ENCODE measurements around the gene SIGMAR1.

Gene SIGMAR1

GRCh38 chr9:34633851-34634550 lies 3.6 kb downstream of the SIGMAR1 start:
- in situ Hi-C loops (cut with HindIII; ENCODE audit: low sequenced_read_pairs), result no loop called here
- peak; percentile 45 for DNase-seq (ENCODE audit: low read depth)

DNA sequence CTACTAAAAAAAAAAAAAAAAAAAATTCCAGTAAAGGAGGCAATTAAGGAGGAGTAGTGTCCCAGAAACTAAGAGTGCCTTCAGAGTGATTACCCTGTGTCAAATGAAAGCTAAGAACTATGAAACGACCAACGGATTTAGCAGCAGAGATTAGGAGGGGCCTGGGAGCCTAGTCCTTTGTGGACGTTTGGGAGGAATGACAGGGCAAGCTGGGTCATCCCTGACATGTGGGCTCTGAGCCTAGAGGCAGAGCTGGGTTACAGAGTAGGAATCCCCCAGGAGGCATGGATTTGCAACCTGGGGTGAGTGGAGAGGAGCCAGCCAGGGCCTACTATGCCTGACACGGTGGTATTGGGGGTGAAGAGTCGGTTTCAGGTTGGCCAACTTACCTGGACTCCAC lies 4.4 kb downstream of the SIGMAR1 start:
- no peak overlapping the region for H3K4me3 ChIP-seq (ENCODE audit: low read depth, low read length)
- in situ Hi-C loops (cut with HindIII; ENCODE audit: low sequenced_read_pairs), result no loop called here
- DNase-seq (ENCODE audit: low read depth), result no peak
- TF ChIP-seq, protein P1, sequence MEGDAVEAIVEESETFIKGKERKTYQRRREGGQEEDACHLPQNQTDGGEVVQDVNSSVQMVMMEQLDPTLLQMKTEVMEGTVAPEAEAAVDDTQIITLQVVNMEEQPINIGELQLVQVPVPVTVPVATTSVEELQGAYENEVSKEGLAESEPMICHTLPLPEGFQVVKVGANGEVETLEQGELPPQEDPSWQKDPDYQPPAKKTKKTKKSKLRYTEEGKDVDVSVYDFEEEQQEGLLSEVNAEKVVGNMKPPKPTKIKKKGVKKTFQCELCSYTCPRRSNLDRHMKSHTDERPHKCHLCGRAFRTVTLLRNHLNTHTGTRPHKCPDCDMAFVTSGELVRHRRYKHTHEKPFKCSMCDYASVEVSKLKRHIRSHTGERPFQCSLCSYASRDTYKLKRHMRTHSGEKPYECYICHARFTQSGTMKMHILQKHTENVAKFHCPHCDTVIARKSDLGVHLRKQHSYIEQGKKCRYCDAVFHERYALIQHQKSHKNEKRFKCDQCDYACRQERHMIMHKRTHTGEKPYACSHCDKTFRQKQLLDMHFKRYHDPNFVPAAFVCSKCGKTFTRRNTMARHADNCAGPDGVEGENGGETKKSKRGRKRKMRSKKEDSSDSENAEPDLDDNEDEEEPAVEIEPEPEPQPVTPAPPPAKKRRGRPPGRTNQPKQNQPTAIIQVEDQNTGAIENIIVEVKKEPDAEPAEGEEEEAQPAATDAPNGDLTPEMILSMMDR (IDR thresholded peaks at IDR 0.05; ENCODE audit: low read depth, low read length, missing control alignments), result no peak

More at GRCh38 chr9:34633851-34634550, 3.6 kb downstream of the SIGMAR1 start:
- TF ChIP-seq, protein P1 (IDR thresholded peaks at IDR 0.05; ENCODE audit: low read depth, low read length, missing control alignments), result peak; percentile 83
- H3K4me3 ChIP-seq (ENCODE audit: low read depth, low read length), result no peak overlapping the region

DNA sequence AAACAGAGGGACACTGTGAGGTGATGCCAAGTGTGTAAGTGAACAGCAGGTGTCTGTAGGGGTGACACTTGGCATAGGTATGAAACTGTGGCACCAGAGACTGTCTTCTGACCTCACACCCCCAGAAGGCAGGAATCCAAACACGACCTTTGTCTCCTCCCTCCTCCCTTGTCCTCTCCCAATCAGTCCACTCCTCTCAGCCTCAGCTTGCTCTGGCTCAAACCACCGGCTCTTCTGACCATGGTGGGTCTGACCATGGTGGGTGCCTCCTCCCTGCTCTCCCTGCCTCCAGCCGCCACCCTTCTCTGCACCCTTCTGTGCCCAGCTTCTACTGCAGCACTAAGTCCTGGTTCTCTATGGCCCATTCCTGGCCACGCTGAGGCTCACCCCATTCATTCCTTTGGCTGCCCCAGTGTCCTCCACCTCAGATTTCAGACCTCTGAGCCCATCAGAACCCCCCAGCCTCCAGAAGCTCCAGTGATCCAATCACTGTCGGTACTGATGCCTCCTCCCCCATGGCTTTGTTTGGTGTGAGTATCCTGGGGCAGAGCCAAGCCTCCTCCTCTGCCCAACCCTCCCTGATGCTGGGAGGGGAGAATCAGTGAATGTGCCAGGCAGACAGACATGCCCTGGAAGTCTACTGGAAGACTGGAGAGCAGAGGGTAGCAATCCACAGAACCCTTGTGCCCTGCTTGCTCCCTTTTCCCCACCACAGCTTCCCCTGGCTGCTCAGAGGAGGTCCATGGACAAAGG lies 7.0 kb downstream of the SIGMAR1 start:
- H3K4me3 ChIP-seq (ENCODE audit: low read depth, low read length), result no peak overlapping the region
- in situ Hi-C loops (cut with HindIII; ENCODE audit: low sequenced_read_pairs), result no loop called here
- TF ChIP-seq, protein P1 (IDR thresholded peaks at IDR 0.05; ENCODE audit: low read depth, low read length, missing control alignments), result no peak
- no peak for DNase-seq (ENCODE audit: low read depth)

DNA sequence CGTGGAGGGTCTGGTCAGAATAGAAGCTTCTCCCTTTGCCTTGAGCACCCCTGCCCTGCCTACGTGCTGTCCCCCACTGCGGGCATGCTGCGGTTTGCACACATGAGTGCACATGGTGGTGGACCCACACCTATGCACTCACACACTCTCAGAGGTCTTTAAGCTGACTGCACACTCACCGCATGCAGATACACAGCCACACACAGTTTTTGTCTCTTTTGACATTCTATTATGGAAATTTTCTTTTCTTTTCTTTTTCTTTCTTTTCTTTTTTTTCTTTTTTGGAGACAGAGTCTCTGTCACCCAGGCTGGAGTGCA lies 8.1 kb downstream of the SIGMAR1 start:
- in situ Hi-C loops (cut with HindIII; ENCODE audit: low sequenced_read_pairs), result loop anchor here (5.0 kb wide), 1 partner anchor 47 kb away; no protein-coding TSS in a partner anchor
- no peak for DNase-seq (ENCODE audit: low read depth)
- TF ChIP-seq, protein P1 (IDR thresholded peaks at IDR 0.05; ENCODE audit: low read depth, low read length, missing control alignments), result no peak
- H3K4me3 ChIP-seq (ENCODE audit: low read depth, low read length), result no peak overlapping the region

GRCh38 chr9:34628656-34629490 lies 8.7 kb downstream of the SIGMAR1 start, which contains the start of gene ARID3C:
Gene ARID3C (minus strand): TSS chr9:34629066. CDS start chr9:34628014, 1,052 bp downstream.
- DNase-seq (ENCODE audit: low read depth), result no peak
- TF ChIP-seq, protein P1 (IDR thresholded peaks at IDR 0.05; ENCODE audit: low read depth, low read length, missing control alignments), result no peak
- peak within 1 kb of the TSS; percentile 25 for H3K4me3 ChIP-seq (ENCODE audit: low read depth, low read length)
- in situ Hi-C loops (cut with HindIII; ENCODE audit: low sequenced_read_pairs), result loop anchor here (5.0 kb wide), 1 partner anchor 47 kb away; no protein-coding TSS in a partner anchor
